GM18873 (cell line): ENCODE results near the gene BCL2.

Experiments used
- ATAC-seq: cut with Tn5 transposase; IDR thresholded peaks from one replicate; pipeline ENCODE4 v1.9.1; 2021; ENCODE audit warnings: mild to moderate bottlenecking, moderate library complexity, moderate number of reproducible peaks; ENCODE audit not compliant: unreplicated experiment, low FRiP score

Gene BCL2

GRCh38 chr18:63262369-63263335 is 56.9 kb downstream of the BCL2 start:
- no peak for ATAC-seq

- no peak for ATAC-seq
Measured at GRCh38 chr18:63261029-63261428, 58.5 kb downstream of the BCL2 start.

DNA sequence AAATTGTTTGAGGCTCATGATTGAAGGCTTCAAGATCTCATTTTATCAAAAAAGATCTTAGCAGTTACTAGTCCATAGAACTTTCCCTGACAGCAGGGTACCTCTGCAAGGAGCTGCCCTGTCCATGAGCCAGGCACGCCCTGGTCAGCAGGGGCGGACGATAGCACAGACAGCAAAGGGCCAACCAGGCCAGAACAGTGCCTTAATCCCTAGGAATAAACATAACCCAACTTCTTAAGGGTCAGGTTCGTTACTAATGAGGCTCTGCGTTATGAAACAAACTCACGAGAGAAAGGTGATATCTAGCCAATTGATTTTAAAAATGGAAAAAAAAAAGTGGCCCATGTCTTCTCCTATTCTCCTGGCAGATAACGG is 59.2 kb downstream of the BCL2 start:
- no peak for ATAC-seq

- ATAC-seq = no peak
Measured at GRCh38 chr18:63259567-63260379, 59.8 kb downstream of the BCL2 start.

- ATAC-seq = no peak
Measured at GRCh38 chr18:63258749-63259566, 60.6 kb downstream of the BCL2 start.

- ATAC-seq = peak; percentile 61
Measured at GRCh38 chr18:63257453-63257852, 62.1 kb downstream of the BCL2 start.

DNA sequence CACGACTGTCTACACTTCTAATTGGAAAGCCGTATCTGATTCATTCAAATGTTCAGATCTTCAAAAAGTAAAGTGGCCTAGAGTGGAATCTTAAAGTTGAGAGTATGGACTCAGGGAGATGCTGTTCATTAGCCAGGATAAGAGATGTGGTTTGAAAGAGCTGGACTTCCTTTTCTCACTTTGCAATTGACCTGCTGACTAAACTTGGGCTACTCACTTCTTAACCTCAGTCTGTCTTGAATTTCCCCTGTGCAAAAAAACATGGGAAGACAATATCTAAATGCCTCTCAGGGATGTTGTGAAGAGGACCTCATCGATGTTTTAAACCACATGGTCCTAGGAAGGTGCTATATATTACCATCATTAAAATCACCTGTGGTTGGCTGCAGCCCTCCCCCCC is 64.1 kb downstream of the BCL2 start:
- no peak for ATAC-seq

- no peak for ATAC-seq
Measured at GRCh38 chr18:63254716-63255399, 64.7 kb downstream of the BCL2 start.

GRCh38 chr18:63253428-63254372 is 65.9 kb downstream of the BCL2 start:
- no peak for ATAC-seq

DNA sequence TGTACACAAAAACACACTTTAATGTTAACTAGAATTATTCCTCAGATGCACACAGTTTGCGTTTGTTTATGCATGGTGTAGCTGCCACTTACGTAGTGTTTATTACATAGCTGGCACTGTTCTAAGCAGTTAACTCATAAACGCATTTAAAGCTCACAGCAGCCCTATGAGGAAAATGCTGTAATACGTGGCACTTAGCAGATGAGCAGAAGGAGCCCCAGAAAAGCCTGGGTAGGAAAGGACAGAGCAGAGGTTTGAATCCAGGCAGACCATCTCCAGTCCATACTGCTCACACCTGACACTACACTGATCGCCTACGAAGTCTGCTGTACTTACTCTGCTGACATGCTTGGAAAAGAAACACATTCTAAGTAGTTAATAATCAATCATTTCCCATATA is 66.6 kb downstream of the BCL2 start:
- no peak for ATAC-seq

DNA sequence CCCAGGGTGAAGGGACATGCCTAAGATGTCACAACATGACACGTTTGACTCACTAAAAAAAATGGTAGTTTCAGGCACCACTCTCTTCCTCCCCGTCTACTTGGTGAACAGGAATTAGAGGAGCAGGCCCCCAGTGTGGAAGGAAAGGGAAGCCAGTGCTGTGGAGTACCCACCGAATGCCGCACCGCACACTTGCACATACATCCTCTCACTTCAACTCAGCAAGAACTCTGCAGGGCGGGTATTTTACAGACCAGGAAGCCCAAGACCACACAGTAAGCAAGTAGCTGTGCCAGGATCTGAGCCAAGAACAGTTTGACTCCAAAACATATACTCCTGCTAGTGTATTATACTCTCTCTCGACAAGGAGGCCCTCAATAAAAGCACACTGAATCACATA is 69.8 kb downstream of the BCL2 start:
- ATAC-seq = no peak

GRCh38 chr18:63247926-63248325 is 71.6 kb downstream of the BCL2 start:
- ATAC-seq = no peak

DNA sequence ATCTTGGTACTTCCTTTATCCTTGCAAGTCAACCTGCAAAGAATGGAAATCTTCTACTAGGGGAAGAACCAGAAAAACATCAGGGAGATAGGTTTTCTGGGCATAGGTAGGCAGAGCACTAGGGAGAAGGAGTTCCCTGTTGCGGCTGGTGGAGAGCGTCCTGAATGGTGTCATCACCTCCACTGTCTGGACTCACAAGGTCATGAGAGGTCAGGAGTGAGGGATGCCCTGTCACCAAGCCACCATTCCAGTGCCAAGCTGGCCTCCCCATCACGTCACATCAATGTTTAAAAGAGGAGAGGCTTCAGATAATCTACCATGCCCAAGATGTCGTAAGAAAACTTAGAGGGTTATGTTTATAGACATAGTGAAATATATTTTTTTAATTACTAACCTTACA is 72.1 kb downstream of the BCL2 start:
- ATAC-seq = no peak

- no peak for ATAC-seq
Measured at GRCh38 chr18:63245600-63245999, 74.0 kb downstream of the BCL2 start.

- no peak for ATAC-seq
Measured at GRCh38 chr18:63244607-63245006, 75.0 kb downstream of the BCL2 start.

- ATAC-seq = no peak
Measured at GRCh38 chr18:63241760-63242159, 77.8 kb downstream of the BCL2 start.

DNA sequence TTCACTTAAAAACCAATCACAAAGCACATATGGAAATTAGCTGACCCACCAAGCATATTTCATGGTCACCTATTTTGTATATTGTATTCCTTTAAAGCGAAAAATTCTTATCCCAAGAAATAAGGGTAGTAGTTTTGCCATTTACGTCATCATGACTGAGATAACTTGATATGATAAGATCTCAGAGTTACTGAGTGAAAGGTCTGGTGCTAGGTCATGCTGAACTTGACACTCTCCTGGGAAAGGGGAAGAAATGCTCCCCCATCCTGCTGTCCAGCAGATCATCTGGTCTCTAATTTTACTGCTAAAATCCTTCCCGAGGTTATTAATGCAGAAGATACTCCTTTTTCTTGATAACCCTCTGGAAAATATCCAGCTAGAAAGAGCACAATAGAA is 78.3 kb downstream of the BCL2 start:
- no peak for ATAC-seq

DNA sequence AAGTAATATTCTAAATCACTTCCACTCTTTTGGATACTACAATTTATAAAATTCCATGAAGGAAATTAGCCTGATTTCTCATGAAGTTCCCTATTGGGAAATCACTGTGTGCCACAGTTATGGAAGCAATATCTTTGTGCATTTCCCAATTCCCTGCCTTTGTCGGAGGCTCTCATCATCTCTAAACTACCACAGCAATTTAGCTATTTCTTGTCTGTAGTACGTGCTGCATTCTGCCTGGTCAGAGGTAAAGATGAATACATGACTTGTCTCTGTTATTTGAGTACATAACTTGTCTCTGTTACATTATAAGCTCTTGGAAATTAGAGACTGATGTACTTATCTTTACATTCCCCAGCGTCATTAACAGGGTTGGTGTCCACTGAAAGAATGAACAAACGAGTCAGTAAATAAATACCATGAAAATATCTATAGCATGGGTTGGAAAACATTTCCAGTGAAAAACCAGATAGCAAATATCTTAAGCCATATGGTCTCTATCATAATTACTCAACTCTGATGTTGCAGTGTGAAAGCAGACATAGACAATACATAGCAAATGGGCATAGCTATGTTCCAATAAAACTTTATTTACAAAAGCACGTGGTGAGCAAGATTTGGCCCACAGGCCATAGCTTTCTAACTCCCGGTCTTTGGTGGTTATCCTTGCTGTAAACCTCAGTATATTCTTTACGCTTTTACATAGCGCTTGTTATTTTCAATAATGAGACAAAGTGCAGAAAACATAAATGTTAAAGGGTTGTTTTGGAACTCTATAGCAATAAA is 78.8 kb downstream of the BCL2 start:
- ATAC-seq = no peak
